Measurements from ENCODE around the gene PACSIN1.

The PACSIN1 gene

DNA sequence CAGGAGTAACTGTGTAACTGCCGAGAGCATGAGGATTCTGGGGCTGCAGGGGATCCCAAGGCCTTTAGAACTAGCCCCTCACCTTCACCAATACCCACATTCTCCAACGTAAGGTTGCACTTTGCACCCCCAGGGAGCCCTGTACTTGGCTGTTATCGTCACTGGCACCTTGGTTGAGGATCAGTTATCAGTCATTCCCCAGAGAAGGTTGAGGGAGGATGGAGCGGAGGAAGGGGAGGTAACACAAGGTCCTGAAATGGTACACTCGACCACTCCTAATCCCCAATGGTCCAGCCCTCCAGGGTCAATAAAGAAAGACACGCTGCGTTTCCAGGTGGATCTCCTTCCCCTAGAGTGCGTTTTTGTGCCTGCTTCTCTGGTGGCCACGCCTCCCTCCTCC, 91.4 kb downstream of the PACSIN1 start:
- Histone ChIP-seq H3K9me3 (ENCODE audit: control insufficient read depth in 5 of 5, low read length in 5 of 5) (peaks cover 4 to 7% (median 6%) of the 10 kb centered on the region in 5 donors), H3K9ac (ENCODE audit: low read length in 5 of 5) (no peak overlapping the region), H3K4me1 (ENCODE audit: control insufficient read depth in 5 of 5, insufficient read depth in 5 of 5, low read length in 5 of 5) (no peaks in the 10 kb centered on the region), H3K27me3 (ENCODE audit: control insufficient read depth in 5 of 5, insufficient read depth in 4 of 5, low read length in 5 of 5) (peaks cover 0 to 7% (median 3%) of the 10 kb centered on the region in 5 donors), H3K36me3 (ENCODE audit: control insufficient read depth in 5 of 5, insufficient read depth in 5 of 5, low read length in 5 of 5) (no peaks in the 10 kb centered on the region), H3K27ac (ENCODE audit: low read depth, low read length) (no peak overlapping the region), H3K4me3 (ENCODE audit: low read depth in 1 of 5, low read length in 5 of 5) (no peak overlapping the region)

DNA sequence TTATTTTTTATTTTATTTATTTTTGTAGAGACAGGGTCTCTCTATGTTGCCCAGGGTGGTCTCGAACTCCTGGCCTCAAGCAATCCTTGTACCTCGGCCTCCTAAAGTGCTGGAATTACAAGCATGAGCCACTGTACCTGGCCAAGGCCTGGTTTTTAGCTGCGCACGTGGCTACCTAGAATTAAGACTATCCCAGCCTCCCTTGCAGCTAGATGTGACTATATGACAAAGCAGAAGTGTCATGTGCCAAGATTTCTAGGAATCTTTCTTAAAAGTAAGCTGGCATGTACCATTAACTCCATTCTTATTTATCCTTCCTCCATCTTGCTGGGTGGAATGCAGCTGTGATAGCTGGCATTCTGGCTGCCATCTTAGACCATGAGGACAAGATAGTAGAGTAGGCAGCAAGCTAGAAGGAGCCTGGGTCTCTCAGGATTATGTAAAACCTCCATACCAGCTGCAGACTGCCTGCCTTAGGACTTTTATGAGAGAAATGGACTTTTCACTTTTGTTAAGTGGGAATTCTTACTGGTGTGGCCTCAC, 92.4 kb downstream of the PACSIN1 start:
- H3K4me3 ChIP-seq (ENCODE audit: low read depth in 1 of 5, low read length in 5 of 5) = no peak overlapping the region
- H3K36me3 ChIP-seq (ENCODE audit: control insufficient read depth in 5 of 5, insufficient read depth in 5 of 5, low read length in 5 of 5) = no peaks in the 10 kb centered on the region
- peaks cover 4 to 7% (median 6%) of the 10 kb centered on the region in 5 donors for H3K9me3 ChIP-seq (ENCODE audit: control insufficient read depth in 5 of 5, low read length in 5 of 5)
- H3K27ac ChIP-seq (ENCODE audit: low read depth, low read length) = no peak overlapping the region
- H3K4me1 ChIP-seq (ENCODE audit: control insufficient read depth in 5 of 5, insufficient read depth in 5 of 5, low read length in 5 of 5) = no peaks in the 10 kb centered on the region
- H3K9ac ChIP-seq (ENCODE audit: low read length in 5 of 5) = no peak overlapping the region
- H3K27me3 ChIP-seq (ENCODE audit: control insufficient read depth in 5 of 5, insufficient read depth in 4 of 5, low read length in 5 of 5) = peaks cover 0 to 10% (median 3%) of the 10 kb centered on the region in 5 donors

DNA sequence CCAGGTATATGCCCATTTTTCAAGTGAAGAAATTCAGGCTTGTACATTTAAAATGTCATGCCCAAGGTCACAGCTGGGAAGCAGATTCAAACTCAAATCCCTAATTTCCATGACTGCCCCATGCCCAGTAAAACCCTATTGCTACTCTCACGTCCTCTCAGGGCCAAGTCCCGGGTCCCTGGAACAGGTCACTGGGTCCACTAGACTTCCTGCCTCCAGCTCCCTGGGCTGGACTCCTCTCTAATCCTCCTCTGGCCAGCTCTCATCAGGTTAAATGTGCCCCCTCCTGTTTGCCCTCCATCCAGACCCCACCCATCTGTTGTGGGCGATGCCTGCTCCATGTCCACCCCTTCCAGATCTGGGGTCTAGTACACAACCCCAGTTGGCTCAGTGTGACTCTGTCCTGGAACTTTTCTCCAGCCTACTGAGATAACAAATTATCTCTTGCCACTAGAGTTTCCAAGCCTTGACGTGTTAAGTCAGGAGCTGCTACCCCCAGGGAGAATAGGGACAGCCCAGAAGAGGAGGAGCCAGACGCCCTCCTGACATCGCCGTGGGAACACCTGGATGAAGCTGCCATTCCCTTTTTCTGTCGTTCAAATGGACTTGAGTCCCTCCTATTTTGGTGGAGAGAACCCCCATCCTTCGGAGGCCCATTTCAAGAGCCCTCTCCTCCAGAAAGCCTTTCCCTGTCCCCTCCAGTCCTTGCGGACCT, 93.9 kb downstream of the PACSIN1 start:
- H3K27me3 ChIP-seq (ENCODE audit: control insufficient read depth in 5 of 5, insufficient read depth in 4 of 5, low read length in 5 of 5) = peaks cover 0 to 16% (median 6%) of the 10 kb centered on the region in 5 donors
- no peaks in the 10 kb centered on the region for H3K4me1 ChIP-seq (ENCODE audit: control insufficient read depth in 5 of 5, insufficient read depth in 5 of 5, low read length in 5 of 5)
- H3K27ac ChIP-seq (ENCODE audit: low read depth, low read length) = no peak overlapping the region
- no peaks in the 10 kb centered on the region for H3K36me3 ChIP-seq (ENCODE audit: control insufficient read depth in 5 of 5, insufficient read depth in 5 of 5, low read length in 5 of 5)
- peaks cover 4 to 7% (median 6%) of the 10 kb centered on the region in 5 donors for H3K9me3 ChIP-seq (ENCODE audit: control insufficient read depth in 5 of 5, low read length in 5 of 5)
- no peak overlapping the region for H3K9ac ChIP-seq (ENCODE audit: low read length in 5 of 5)
- H3K4me3 ChIP-seq (ENCODE audit: low read depth in 1 of 5, low read length in 5 of 5) = no peak overlapping the region

GRCh38 chr6:34560366-34561226, 94.7 kb downstream of the PACSIN1 start:
- Histone ChIP-seq H3K4me1 (ENCODE audit: control insufficient read depth in 5 of 5, insufficient read depth in 5 of 5, low read length in 5 of 5) (no peaks in the 10 kb centered on the region), H3K27me3 (ENCODE audit: control insufficient read depth in 5 of 5, insufficient read depth in 4 of 5, low read length in 5 of 5) (peaks cover 0 to 13% (median 6%) of the 10 kb centered on the region in 5 donors), H3K4me3 (ENCODE audit: low read depth in 1 of 5, low read length in 5 of 5) (no peak overlapping the region), H3K27ac (ENCODE audit: low read depth, low read length) (no peak overlapping the region), H3K9me3 (ENCODE audit: control insufficient read depth in 5 of 5, low read length in 5 of 5) (peaks cover 4 to 7% (median 6%) of the 10 kb centered on the region in 5 donors), H3K9ac (ENCODE audit: low read length in 5 of 5) (no peak overlapping the region), H3K36me3 (ENCODE audit: control insufficient read depth in 5 of 5, insufficient read depth in 5 of 5, low read length in 5 of 5) (no peaks in the 10 kb centered on the region)

GRCh38 chr6:34561227-34561530, 95.3 kb downstream of the PACSIN1 start:
- no peak overlapping the region for H3K9ac ChIP-seq (ENCODE audit: low read length in 5 of 5)
- no peaks in the 10 kb centered on the region for H3K36me3 ChIP-seq (ENCODE audit: control insufficient read depth in 5 of 5, insufficient read depth in 5 of 5, low read length in 5 of 5)
- no peak overlapping the region for H3K4me3 ChIP-seq (ENCODE audit: low read depth in 1 of 5, low read length in 5 of 5)
- no peaks in the 10 kb centered on the region for H3K4me1 ChIP-seq (ENCODE audit: control insufficient read depth in 5 of 5, insufficient read depth in 5 of 5, low read length in 5 of 5)
- H3K27me3 ChIP-seq (ENCODE audit: control insufficient read depth in 5 of 5, insufficient read depth in 4 of 5, low read length in 5 of 5) = peaks cover 0 to 13% (median 8%) of the 10 kb centered on the region in 5 donors
- H3K27ac ChIP-seq (ENCODE audit: low read depth, low read length) = no peak overlapping the region
- H3K9me3 ChIP-seq (ENCODE audit: control insufficient read depth in 5 of 5, low read length in 5 of 5) = peaks cover 4 to 7% (median 6%) of the 10 kb centered on the region in 5 donors

DNA sequence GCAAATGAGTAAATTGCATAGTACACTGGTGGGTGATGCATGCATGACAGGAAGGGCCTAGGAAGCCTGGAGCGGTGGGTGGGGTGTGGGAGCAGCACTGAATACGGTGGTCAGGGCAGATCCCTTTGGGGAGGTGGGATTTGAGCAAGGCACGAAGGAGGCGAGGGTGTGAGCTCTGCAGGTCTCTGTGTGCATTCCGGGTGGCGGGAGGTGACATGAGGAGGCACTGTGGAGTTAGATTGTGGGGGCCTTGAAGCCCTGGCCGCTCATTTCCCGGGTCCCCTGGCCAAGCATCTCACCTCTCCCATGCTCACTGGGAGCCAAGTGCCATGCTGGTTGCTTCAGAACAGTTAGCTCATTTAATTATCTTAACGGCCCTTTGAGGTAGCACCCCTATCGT, 96.5 kb downstream of the PACSIN1 start:
- H3K4me1 ChIP-seq (ENCODE audit: control insufficient read depth in 5 of 5, insufficient read depth in 5 of 5, low read length in 5 of 5) = no peaks in the 10 kb centered on the region
- H3K4me3 ChIP-seq (ENCODE audit: low read depth in 1 of 5, low read length in 5 of 5) = no peak overlapping the region
- no peaks in the 10 kb centered on the region for H3K36me3 ChIP-seq (ENCODE audit: control insufficient read depth in 5 of 5, insufficient read depth in 5 of 5, low read length in 5 of 5)
- H3K9me3 ChIP-seq (ENCODE audit: control insufficient read depth in 5 of 5, low read length in 5 of 5) = peaks cover 4 to 7% (median 6%) of the 10 kb centered on the region in 5 donors
- H3K9ac ChIP-seq (ENCODE audit: low read length in 5 of 5) = no peak overlapping the region
- peaks cover 5 to 17% (median 9%) of the 10 kb centered on the region in 5 donors for H3K27me3 ChIP-seq (ENCODE audit: control insufficient read depth in 5 of 5, insufficient read depth in 4 of 5, low read length in 5 of 5)
- no peak overlapping the region for H3K27ac ChIP-seq (ENCODE audit: low read depth, low read length)

- Histone ChIP-seq H3K9me3 (ENCODE audit: control insufficient read depth in 5 of 5, low read length in 5 of 5) (peaks cover 4 to 7% (median 6%) of the 10 kb centered on the region in 5 donors), H3K36me3 (ENCODE audit: control insufficient read depth in 5 of 5, insufficient read depth in 5 of 5, low read length in 5 of 5) (no peaks in the 10 kb centered on the region), H3K4me3 (ENCODE audit: low read depth in 1 of 5, low read length in 5 of 5) (no peak overlapping the region), H3K27ac (ENCODE audit: low read depth, low read length) (no peak overlapping the region), H3K4me1 (ENCODE audit: control insufficient read depth in 5 of 5, insufficient read depth in 5 of 5, low read length in 5 of 5) (no peaks in the 10 kb centered on the region), H3K9ac (ENCODE audit: low read length in 5 of 5) (no peak overlapping the region), H3K27me3 (ENCODE audit: control insufficient read depth in 5 of 5, insufficient read depth in 4 of 5, low read length in 5 of 5) (peaks cover 7 to 19% (median 10%) of the 10 kb centered on the region in 5 donors)
Observed at GRCh38 chr6:34562861-34563512, 97.1 kb downstream of the PACSIN1 start.

GRCh38 chr6:34563513-34563870, 97.6 kb downstream of the PACSIN1 start:
- peaks cover 8 to 23% (median 16%) of the 10 kb centered on the region in 5 donors for H3K27me3 ChIP-seq (ENCODE audit: control insufficient read depth in 5 of 5, insufficient read depth in 4 of 5, low read length in 5 of 5)
- no peak overlapping the region for H3K4me3 ChIP-seq (ENCODE audit: low read depth in 1 of 5, low read length in 5 of 5)
- no peak overlapping the region for H3K27ac ChIP-seq (ENCODE audit: low read depth, low read length)
- no peak overlapping the region for H3K9ac ChIP-seq (ENCODE audit: low read length in 5 of 5)
- no peaks in the 10 kb centered on the region for H3K4me1 ChIP-seq (ENCODE audit: control insufficient read depth in 5 of 5, insufficient read depth in 5 of 5, low read length in 5 of 5)
- no peaks in the 10 kb centered on the region for H3K36me3 ChIP-seq (ENCODE audit: control insufficient read depth in 5 of 5, insufficient read depth in 5 of 5, low read length in 5 of 5)
- H3K9me3 ChIP-seq (ENCODE audit: control insufficient read depth in 5 of 5, low read length in 5 of 5) = peaks cover under 1 to 2% (median under 1%) of the 10 kb centered on the region in 5 donors

DNA sequence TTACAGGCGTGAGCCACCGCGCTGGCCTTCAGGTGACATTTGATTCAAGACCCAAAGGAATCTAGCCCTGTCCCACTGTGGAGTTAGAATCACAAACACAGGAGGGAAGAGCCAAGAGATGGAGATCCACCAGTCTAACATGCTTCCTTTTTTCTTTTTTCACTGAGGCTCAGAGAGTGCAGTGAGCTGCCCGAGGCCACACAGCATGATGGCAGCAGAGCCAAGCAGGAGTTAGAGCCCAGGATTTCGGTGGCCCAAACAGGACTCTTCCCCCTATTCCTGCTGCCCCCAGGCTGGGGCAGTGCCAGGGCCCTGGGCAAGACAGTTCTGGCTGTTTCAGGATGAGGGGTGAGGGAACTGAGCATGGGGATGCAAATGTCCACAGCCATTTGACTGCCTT, 98.3 kb downstream of the PACSIN1 start:
- H3K27ac ChIP-seq (ENCODE audit: low read depth, low read length) = no peak overlapping the region
- no peaks in the 10 kb centered on the region for H3K36me3 ChIP-seq (ENCODE audit: control insufficient read depth in 5 of 5, insufficient read depth in 5 of 5, low read length in 5 of 5)
- no peak overlapping the region for H3K9ac ChIP-seq (ENCODE audit: low read length in 5 of 5)
- no peaks in the 10 kb centered on the region for H3K4me1 ChIP-seq (ENCODE audit: control insufficient read depth in 5 of 5, insufficient read depth in 5 of 5, low read length in 5 of 5)
- peaks cover 11 to 30% (median 22%) of the 10 kb centered on the region in 5 donors for H3K27me3 ChIP-seq (ENCODE audit: control insufficient read depth in 5 of 5, insufficient read depth in 4 of 5, low read length in 5 of 5)
- no peaks in the 10 kb centered on the region for H3K9me3 ChIP-seq (ENCODE audit: control insufficient read depth in 5 of 5, low read length in 5 of 5)
- H3K4me3 ChIP-seq (ENCODE audit: low read depth in 1 of 5, low read length in 5 of 5) = no peak overlapping the region

Data from subcutaneous abdominal adipose tissue (tissue), 5 donors.